DMS79 treated with DMSO at 0.1 percent for 48 hours (cell line): ENCODE measurements around the gene BLOC1S2.
"Not testable (repeated sequence)": the region's sequence is repeated elsewhere in the genome, so short reads cannot be mapped to it uniquely, and the experiment has no call there.

Experiments used
- DNase-seq: peaks from one replicate; lab custom pipeline; 2025; lab: John Stamatoyannopoulos, UW

BLOC1S2 gene

DNA sequence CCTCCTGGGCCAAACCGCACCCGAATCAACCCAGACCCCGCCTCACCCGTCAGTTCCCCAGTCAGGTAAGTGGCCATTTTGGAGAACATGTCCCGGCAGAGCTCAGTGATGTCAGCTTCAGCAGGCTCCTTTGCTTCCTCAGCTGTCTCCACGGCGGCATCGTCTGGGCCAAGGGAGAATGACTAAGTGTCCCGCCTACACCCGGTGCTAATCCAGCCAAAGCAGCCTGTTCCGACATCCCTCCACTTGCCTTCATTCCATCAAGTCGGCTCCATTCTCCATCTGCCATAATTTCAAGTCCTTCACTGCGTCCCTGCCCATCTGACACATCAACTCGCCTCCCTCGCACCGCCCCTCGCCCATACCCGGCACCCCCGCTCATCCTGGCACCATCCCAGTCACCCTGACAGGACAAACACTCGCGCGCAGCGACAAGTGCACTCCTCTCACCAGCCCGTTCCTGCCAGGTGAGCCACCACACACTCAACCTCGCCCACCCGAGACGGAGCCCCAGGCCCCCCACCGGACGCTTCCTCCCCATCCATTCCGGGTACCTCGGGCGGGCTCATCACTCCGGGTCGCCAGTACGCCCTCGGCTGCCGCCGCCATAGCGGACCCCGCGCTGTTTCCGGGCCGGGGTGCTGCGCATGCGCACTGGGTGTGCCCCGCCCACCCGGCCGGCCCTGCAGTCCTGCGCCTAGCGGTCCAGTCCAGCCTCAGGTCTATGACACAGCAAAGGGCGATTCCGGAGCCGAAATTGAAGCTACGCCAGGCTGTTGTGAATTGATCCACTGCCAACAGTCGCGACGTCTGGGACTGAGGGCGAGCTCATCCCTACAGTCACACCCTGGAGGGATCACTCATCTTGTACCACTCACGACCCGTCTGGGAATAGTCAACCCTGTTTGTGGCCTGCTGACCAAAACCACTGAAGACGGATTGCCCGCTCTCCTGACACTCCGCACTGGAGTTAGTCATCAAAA, at the start of gene BLOC1S2:
TSS of gene BLOC1S2 (minus strand) at position 630 of the 983 bp plus-strand sequence. CDS start at position 609, 21 bp downstream.
- DNase-seq = peak; percentile 47

DNA sequence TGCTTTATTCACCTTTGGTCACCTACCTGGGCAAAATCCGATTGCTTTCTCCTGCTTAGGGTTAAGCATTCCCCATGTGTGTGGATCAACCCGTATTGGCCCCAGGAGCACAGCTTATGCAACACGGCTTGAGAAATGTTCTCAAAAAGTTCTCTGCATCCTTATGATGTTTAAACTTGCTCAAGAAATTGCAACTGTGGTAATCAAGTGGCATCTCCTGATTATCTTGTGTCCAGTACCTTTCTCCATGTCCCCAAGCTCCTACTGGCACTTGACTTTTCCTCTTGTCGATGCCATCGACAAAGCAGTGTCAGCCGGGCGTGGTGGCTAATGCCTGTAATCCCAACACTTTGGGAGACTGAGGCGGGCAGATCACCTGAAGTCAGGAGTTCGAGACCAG, 48.3 kb upstream of the BLOC1S2 start:
- no peak for DNase-seq

DNA sequence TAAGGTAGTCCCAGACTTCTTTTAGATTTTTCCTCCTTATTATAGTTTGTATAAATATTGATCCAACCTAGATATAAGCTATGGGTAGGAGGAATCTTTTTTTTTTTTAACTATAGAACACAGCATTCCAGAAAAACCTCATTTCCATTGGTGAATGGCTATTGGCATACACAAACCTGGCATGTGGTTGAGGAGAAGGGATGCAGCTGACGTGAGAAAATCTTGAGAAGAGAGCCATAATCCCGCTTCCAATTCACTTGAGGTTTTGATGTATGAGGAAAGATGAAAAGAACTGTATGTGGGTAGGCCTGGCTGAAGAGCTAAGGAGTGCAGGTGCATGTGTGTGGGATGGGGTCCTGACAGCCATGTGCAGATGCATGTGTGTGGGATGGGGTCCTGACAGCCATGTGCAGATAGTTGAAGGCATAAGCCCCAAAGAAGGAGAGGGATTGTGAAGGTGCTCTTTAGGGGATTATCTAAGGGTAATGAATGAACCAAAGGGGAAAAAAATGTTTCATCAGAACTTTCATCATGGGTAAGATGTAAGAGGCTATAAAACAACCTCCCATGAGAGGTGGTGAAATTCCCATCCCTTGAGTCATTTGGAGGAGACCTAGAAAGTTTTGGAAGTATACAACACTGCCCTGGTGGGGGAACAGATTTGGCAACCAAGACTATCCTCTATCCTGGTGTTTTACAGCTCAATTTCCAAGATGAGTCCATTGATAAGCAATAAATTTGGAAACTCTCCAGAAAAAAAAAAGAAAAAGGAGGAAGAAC, 47.4 kb upstream of the BLOC1S2 start:
- no peak for DNase-seq

DNA sequence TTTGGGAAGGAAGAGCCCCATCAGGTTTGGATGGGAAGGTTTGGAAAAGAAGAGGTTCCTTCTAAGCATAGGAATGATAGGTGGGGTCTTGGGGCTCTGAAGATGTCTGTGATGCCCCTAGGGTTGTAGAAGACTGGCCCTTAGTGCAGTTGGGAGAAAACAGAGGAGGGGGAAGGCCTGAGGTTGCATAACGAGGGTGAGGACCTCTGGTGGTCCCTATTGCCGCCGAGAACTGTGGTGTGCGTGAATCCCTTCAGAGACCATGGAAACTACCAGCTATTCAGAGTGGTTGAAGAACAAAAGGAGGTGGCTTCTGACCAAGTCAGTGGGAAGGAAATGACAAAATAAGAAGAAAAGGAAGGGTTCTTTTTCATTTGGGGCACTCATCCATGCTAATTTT, 46.6 kb upstream of the BLOC1S2 start:
- DNase-seq = no peak

DNA sequence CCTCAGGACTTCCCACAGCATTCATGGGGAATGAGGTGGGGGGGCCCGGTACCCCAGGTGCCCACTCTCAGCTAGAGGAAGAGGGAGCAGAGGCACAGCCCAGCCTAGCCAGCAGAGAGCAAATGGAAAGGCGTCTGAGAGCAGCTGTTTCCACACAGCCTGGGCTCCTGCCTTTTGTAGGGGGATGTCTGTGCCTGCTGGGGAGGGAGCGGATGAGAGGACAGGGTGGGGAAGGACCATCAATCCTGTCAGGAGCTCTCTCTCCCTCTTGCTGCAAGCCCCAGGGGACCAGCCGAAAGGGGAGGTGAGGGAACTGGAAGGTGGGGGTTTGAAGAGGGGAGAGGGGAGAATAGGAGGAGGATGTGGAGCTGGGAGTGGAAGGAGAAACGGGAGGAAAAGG, 43.6 kb upstream of the BLOC1S2 start, which contains the start of gene PKD2L1:
TSS of gene PKD2L1 (minus strand) at position 150 of the 400 bp plus-strand sequence. CDS start at position 25, 125 bp downstream.
- DNase-seq = no peak

DNA sequence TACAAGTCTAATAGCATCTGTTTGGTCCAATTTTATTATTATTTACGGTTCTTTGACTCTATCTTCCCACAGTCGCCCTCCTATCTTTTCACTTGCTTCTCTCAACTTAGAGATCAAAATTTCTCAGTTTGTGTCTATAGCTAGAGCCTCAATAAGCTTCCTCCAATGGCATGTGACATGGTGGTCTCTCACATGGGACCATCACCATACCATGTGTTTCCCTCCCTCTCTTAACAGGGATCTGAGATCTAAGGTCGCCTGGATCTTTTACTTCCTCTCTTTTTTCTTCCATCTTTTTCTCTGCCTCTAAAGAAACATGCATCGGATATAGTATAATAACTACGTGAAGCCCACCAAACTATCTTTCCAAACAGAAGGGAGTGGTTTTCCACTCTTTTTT, 41.7 kb upstream of the BLOC1S2 start:
- no peak for DNase-seq

DNA sequence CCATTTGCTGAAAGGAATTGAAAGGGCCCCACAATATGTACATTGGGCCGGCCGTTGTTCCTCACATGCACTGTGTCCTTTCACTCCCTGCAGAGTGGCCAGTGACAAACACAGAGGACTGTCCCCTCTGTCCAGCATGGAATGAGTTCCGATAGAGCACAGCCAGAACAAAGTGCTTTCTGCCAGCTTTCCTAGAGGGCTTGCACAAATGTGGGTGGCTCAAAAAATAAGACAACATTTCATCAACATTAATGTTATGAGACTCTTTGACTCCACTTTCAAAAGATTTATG, 41.2 kb upstream of the BLOC1S2 start:
- no peak for DNase-seq

DNA sequence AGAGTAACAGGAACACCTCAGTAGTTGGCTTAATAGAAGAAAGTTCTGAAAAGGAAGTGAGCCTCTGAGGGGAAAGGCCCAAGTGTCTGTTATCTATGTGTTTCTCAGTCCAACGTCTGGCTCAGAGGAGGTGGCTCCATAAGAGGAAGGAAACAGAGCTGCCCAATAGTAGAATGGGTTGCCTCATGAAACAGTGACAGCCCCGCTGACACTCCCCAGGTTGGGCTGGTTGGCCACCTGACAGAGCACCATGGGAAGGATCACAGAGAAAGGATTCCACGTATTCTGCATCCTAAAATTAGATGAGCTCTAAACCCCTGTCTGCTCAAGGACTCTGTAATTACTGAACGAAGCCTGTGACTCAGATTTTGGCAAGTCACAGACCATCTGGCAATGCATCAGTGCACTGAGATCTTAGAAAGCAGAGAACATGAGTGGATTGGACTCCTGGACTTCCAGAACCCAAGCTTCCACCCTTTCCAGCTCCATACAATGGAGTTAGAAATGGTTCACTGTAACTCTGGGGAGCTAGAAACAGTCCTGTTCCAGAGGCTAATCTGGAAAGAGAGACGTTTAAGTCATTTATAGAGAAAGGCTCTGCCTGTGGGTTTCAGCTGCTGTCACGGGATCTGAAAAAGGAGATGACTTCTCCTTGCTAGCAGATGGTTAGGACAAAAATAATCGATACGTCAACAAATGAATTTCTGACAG, 40.7 kb upstream of the BLOC1S2 start:
- no peak for DNase-seq

DNA sequence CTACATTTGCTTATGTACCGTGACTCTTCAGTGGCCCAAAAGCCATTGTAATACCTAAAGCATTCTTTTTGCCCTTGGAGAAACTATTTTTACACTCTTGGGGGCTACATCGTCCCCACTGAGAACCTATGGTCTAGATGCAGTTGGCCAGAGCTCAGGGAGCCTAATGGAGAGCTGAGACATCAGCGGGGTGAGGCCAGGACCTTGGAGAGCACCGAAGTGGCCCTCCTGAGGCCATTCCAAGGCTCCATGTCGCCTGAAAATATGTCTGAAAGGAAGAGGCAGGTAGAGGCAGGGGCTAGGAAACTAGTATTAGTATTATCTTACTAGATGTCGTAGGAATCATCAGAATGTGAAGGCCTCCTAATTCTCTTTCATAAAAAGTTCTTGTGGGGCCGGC, 38.7 kb upstream of the BLOC1S2 start:
- no peak for DNase-seq

DNA sequence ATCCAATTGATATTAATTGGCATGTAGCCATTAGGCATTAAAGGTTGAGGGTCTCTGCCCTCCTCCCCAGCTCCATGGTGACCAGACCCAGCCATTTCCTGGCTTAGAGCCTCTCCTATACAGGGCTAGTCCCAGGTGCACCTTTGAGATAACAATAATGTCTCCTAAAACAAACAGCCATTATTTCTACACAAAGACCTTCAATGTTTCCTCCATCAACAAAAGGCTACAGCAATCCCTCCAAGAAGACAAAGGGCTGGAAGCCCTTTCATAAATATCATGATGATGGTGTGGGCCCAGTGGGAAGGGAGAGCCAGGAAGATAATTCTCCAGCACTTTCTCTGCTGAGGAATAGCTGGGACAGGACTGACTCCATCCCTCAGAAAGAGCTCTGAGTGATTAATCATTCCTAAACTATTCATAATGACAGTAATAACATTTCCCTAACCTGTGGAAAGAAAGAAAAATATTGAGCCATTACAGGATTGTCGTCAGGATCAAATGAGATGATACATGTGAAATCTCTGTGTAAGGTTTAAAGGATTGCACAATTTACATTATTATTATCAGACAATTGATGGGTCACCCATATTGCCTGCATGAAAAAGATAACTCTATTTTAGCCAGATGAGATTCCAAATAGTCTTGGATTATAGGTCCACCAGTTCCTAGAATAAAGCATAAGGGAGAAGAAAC, 33.4 kb upstream of the BLOC1S2 start:
- no peak for DNase-seq

DNA sequence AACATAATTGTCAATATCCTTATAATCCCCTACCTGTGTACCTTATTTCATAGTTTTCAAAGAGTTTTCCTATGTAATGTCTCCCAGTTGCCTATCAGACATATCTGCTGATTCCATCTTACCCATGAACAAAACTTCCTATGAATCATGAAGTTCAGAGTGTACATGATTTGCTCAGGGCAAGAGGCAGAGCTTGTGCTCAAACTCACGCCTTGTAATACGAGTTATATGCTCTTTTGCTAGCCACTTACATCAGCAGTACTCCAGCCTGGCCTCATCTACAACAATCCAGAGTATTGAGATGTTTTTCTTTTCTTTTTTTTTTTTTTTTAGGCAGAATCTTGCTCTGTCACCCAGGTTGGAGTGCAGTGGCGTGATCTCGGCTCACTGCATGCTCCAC, 31.7 kb upstream of the BLOC1S2 start:
- no peak for DNase-seq

DNA sequence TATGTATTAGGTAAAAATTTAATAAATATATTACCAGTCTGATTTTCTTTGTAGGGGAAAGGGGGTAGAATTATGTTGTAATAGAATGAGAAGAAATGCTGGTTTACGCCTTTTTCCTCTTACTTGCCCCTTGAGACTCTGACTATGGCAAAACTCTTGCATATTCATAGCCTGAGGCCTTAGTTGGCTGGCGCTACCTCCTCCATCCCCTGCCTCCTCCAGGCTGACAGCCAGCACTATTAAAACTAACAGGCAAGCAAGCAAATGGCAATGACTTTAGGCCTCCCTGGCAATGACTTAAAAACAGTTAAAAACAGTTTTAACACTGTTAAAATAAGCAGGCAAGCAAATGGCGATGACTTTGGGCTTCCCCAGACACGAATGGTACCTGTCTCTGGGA, 29.1 kb upstream of the BLOC1S2 start:
- DNase-seq = no peak

DNA sequence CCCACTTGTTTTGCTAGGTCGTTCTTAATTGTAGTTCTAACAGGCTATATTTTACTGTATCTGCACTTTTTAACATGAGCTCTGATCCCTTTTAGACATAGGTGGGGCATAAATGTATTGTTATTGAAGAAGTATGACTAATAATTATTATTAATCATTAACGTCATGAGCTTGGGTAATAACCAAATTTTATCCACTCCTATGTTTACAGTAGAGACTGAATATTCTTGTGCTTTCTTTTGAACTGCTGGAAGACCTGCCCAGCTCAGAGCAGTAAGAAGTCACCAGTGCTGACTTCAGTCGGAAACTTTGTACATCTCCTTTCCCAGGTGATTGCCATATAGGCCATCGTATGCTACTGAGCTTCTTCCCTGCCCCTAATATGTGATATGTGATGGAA, 24.8 kb upstream of the BLOC1S2 start:
- DNase-seq = no peak

DNA sequence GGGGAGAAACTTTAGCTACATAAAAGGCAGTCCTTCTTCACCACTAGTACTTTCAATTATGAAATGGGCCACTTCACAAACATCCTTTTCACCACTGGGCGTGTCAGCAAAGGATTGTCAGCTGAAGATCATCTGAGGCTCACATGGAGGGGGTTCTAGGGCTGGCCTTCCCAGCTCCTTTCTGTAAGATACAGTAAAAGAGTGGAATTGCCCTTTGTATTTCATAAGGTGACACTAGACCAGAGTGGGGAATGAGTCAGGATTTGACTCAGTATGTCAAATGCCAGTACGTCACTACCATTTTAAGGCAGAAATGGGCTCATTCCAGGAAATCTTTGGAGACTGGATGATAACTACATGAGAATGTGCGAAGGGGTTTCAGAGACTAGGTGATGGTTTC, 21.2 kb upstream of the BLOC1S2 start:
- no peak for DNase-seq

DNA sequence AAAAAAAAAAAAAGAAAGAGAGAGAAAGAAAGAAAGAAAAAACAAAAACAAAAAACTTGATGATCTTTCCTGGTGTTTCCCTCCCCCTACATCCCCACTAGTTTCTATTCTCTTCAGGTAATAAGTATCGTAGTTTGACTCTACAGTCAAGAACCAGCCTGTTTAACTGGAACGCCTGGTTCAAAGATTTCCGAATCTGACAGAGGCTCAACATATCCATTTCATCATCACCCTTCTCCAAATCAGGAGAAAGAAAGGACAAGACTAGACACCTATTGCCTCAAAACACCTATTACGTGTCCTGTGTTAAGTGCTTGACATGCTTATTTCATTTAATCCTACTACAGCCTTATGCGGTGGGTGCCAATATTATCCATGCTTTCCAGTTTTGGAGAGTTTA, 20.4 kb upstream of the BLOC1S2 start:
- no peak for DNase-seq

DNA sequence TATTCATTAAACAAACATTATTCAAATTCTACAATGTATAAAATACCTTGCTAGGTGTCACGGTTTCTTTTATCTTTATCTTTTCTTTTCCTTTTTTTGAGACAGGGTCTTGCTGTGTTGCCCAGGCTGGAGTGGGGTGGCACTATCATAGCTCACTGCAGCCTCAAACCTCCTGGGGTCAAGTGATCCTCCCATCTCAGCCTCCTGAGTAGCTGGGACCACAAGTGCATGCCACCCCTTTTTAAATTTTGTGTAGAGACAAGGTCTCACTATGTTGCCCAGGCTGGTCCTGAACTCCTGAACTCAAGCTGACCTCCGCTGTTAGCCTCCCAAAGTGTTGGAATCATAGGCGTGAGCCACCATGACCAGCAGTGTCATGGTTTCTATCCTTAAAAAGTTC, 17.9 kb upstream of the BLOC1S2 start:
- no peak for DNase-seq

DNA sequence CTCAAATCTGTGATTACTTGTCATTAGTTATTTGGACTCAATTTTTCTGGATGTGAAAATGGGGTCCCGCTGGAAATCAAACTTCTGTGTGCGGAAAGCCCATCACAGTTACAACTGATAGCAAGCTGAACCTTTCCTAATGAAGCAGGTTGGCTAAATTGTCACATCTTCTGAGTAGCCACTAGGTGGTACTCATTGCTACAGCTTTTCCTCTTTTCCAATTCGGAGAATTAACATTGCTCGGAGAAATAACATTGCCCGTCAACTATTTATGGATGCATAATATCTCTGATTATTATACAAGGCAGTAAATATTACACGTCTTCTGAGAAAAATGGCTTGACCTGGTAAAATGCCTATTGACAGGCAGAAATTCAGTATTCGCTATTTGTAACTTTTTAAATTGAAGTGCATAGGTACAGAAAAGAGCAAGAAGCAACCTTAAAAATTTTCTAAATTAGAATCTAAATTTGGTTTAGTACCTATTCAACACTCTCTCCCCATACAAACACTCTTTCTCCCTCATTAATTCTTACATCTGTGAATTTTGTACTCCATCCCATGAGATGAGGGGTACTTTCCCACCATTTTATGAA, 17.3 kb upstream of the BLOC1S2 start:
- DNase-seq = peak; percentile 11

DNA sequence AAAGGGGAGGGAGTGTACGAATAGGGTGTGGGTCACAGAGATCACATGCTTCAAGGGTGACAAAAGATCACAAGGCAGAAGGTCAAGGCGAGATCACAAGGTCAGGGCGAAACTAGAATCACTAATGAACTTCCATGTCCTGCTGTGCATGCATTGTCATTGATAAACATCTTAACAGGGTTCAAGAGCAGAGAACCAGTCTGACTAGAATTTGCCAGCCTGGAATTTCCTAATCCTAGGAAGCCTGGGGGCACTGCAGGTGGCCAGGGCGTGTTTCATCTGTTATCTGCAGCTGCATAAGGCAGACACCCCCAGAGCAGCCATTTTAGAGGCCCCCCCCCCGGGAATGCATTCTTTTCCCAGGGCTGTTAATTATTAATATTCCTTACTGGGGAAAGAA, 14.6 kb upstream of the BLOC1S2 start:
- not testable (repeated sequence) for DNase-seq

DNA sequence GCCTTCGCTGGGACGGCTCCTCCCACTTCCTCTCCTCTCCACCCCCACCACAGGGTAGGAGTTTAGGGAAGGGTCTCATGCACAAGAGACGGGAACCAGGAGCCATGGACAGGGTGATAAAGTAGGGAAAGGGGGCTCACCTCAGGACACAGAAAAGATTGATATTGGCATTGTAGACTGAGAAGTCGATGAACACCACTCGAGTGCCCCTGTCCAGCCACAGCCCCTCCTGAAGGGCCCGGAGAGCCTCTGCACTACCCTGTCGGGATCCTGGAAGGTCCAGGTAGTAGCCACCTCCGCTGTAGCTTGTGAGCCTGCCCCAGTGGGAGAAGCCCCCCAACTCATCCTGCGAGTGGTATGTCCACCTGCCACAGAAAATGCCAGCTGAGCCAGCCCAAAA, 10.8 kb upstream of the BLOC1S2 start:
- no peak for DNase-seq

DNA sequence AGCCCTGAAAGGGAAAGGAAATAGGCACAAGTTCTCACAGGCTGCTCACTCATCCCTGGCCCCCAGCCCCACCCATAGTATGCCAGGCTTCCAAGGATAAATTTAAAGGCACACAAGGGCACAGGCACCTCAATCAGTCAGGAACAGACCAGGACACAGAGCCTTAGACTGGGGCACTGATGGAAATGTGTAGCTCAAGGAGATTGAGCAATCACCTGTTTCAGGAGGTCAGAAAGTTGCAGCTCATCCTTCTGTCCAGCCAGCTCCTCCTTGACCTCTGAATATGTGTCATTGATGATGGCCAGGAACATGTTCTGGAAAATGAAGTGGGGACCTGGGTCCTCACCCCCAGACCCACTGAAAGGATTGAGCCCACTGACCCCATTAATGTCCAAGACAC, 6.6 kb upstream of the BLOC1S2 start:
- no peak for DNase-seq

DNA sequence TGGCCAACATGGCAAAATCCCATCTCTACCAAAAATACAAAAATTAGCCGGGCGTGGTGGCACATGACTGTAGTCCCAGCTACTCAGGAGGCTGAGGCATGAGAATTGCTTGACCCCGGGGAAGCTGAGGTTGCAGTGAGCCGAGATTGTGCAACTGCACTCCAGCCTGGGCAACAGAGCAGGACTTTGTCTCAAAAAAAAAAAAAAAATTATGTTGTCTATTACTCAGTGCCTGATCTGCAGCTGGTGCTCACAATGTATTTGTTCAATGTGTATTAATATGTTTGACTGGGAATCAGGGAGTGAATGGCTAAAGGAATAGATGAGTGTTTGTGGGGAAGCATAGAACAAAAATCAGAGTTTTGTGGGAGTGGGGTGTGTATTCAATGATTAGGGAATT, 5.8 kb upstream of the BLOC1S2 start:
- DNase-seq = not testable (repeated sequence)

DNA sequence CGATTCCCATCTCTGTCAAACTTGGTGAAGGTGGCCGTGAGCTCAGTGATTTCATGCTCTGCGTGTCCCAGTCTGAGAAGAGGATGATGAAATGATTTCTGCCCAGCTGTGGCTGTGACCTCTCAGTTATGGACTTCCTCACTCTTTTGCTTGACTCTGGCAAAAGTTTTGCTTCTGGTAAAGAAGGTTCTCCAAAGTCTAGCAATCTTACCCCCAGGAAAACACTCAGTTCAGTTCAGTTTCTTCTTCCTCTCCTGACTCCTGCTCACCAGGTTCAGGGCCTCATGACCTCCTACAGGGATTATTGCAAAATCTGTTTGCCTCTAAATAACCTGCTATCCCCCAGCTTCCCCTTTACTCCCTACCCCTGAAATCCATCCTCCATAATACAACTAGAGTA, 4.9 kb upstream of the BLOC1S2 start:
- no peak for DNase-seq
